ENCODE results near the gene PLXDC2. TPM values are rescaled to one million over a fixed set of nuclear protein-coding genes. Genes with fewer than 3 reads are reported as not detected.

The PLXDC2 gene
- total and polyA plus RNA-seq, 2 donors from 2014 or later = 11.9 to 42.1 TPM

DNA sequence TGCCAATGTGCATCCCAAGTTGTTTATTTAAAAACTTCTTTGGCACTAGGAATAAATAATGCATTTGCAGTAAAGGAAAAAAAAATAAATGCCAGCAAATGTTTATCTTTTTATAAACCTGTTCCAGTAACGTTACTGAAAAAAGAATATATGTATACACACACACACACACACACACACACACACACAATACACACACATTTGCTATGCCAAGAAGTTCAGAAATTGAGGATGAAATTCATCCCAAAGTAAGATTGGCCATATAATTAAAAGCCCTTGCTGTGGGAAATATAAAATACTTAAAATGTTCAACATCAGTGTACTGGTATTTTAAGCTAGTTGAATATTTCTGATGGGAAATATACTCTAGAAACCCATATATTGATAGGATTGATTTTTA is 2.6 kb downstream of the PLXDC2 start:
- H3K27ac ChIP-seq (ENCODE audit: low read depth in 2 of 2, low read length in 2 of 2) = no peak overlapping the region
- intact Hi-C loops (cut with DNase I) = no loop called here
- TF ChIP-seq, protein P1, sequence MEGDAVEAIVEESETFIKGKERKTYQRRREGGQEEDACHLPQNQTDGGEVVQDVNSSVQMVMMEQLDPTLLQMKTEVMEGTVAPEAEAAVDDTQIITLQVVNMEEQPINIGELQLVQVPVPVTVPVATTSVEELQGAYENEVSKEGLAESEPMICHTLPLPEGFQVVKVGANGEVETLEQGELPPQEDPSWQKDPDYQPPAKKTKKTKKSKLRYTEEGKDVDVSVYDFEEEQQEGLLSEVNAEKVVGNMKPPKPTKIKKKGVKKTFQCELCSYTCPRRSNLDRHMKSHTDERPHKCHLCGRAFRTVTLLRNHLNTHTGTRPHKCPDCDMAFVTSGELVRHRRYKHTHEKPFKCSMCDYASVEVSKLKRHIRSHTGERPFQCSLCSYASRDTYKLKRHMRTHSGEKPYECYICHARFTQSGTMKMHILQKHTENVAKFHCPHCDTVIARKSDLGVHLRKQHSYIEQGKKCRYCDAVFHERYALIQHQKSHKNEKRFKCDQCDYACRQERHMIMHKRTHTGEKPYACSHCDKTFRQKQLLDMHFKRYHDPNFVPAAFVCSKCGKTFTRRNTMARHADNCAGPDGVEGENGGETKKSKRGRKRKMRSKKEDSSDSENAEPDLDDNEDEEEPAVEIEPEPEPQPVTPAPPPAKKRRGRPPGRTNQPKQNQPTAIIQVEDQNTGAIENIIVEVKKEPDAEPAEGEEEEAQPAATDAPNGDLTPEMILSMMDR (IDR thresholded peaks at IDR 0.05; ENCODE audit: borderline replicate concordance, extremely low read depth, insufficient read depth) = no peak
- H3K9me3 ChIP-seq (ENCODE audit: control insufficient read depth in 2 of 3, insufficient read depth in 1 of 3, low read length in 3 of 3) = no peaks in the 10 kb centered on the region
- H3K4me3 ChIP-seq (ENCODE audit: low read length in 3 of 3) = peak overlapping the region; percentile 94 to 98 (median 96)
- H3K27me3 ChIP-seq (ENCODE audit: control insufficient read depth, insufficient read depth, low read length) = no peaks in the 10 kb centered on the region
- H3K36me3 ChIP-seq (ENCODE audit: control insufficient read depth in 2 of 3, insufficient read depth in 3 of 3, low read length in 3 of 3) = no peaks in the 10 kb centered on the region
- DNase-seq (no peak), FAIRE-seq (no peak)
- H3K9ac ChIP-seq (ENCODE audit: low read length in 3 of 3) = peak overlapping the region in 2 of 3 donors; percentile 11 to 57
- peaks cover 0 to 2% (median 2%) of the 10 kb centered on the region in 3 donors for H3K4me1 ChIP-seq (ENCODE audit: control insufficient read depth in 2 of 3, insufficient read depth in 2 of 3, low read depth in 1 of 3, low read length in 3 of 3)

DNA sequence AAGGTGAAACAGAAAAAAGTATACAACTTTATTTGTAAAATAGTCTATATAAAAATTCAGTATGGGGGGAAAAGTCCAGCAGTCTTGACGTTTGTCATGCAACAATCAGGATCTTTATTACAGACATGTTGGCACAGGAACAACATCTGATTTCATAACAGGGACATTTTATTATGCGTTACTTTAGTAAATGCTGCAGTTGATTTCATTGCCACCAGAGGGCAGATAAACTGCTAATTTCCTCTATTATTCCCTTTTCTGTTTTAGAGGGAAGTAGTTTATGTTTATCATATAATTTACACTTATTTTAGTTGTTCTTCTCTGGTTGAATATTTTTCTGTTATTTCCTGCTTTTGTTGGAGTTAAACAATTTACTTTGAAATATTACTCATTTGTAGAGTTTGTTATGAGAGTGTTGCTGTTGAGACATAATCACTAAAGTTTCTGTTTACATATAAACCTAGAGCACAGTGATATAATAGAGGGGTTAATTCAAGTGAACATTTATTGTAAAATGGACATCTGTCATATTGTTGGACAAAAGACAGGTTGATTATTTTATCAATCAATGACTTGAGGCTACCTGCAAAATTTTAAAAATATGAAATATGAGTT is 3.3 kb downstream of the PLXDC2 start:
- H3K27ac ChIP-seq (ENCODE audit: low read depth in 2 of 2, low read length in 2 of 2) = no peak overlapping the region

DNA sequence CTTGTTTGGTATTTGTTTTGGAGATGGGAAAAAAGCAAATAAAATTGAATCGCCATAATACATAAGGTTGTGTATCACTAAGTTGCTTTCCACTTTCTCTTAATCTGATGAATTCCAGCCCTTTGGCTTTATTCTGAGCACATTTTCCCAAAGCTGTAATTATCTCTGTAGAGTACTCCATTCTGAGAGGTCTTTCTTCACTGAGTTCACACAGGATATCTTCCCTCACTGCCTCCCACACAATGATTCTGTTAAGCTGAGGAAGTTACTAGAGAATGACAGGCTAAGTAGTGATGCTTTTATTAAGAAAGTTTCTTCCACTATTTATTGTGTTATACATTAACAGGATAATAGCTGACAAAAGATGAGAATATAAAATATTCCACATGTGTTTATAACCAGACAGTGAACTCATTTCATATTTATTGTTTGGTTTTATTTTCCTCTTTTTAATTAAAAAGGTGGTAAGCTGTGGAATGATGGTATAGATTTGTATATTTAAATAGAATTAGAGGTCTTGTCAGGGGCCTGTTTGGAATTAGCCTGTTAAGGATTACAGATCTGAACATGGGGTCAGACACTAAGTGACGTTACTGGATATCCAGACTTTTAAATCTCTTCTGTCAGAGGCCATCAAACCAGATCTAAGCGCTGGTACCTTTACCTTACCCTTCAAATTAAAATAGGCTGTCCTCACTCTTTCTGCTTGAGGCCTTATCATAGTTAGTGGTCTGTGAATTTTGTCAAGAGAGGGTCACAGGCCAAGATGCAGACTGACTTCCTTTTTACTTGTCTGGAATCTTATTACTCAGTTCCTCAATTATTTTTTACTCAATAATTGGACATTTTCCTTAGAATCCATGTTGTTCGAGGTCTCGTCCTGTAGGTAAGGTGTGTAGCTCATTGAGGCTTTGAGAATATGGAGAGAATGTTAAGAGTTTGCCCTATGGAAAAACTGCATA is 8.4 kb downstream of the PLXDC2 start:
- Histone ChIP-seq H3K4me1 (ENCODE audit: control insufficient read depth in 2 of 3, insufficient read depth in 2 of 3, low read depth in 1 of 3, low read length in 3 of 3) (peaks cover 0 to 16% (median 13%) of the 10 kb centered on the region in 3 donors), H3K9me3 (ENCODE audit: control insufficient read depth in 2 of 3, insufficient read depth in 1 of 3, low read length in 3 of 3) (no peaks in the 10 kb centered on the region), H3K4me3 (ENCODE audit: low read length in 3 of 3) (no peak overlapping the region), H3K36me3 (ENCODE audit: control insufficient read depth in 2 of 3, insufficient read depth in 3 of 3, low read length in 3 of 3) (no peaks in the 10 kb centered on the region), H3K27ac (ENCODE audit: low read depth in 2 of 2, low read length in 2 of 2) (peak overlapping the region in 1 of 2 donors; percentile 19), H3K9ac (ENCODE audit: low read length in 3 of 3) (no peak overlapping the region), H3K27me3 (ENCODE audit: control insufficient read depth, insufficient read depth, low read length) (no peaks in the 10 kb centered on the region)
- FAIRE-seq (no peak), DNase-seq (peak in 1 of 5 donors; percentile 66)
- intact Hi-C loops (cut with DNase I) = no loop called here
- TF ChIP-seq, protein P1 (IDR thresholded peaks at IDR 0.05; ENCODE audit: borderline replicate concordance, extremely low read depth, insufficient read depth) = no peak

More for the DNA sequence above, 3.3 kb downstream of the PLXDC2 start:
- FAIRE-seq (peak; percentile 98), DNase-seq (peak in 2 of 5 donors; percentile 65 to 78)
- no peaks in the 10 kb centered on the region for H3K9me3 ChIP-seq (ENCODE audit: control insufficient read depth in 2 of 3, insufficient read depth in 1 of 3, low read length in 3 of 3)
- peak overlapping the region in 1 of 3 donors; percentile 73 for H3K9ac ChIP-seq (ENCODE audit: low read length in 3 of 3)
- peaks cover 0 to 2% (median 2%) of the 10 kb centered on the region in 3 donors for H3K4me1 ChIP-seq (ENCODE audit: control insufficient read depth in 2 of 3, insufficient read depth in 2 of 3, low read depth in 1 of 3, low read length in 3 of 3)
- TF ChIP-seq, protein P1 (IDR thresholded peaks at IDR 0.05; ENCODE audit: borderline replicate concordance, extremely low read depth, insufficient read depth) = peak; percentile 73
- H3K36me3 ChIP-seq (ENCODE audit: control insufficient read depth in 2 of 3, insufficient read depth in 3 of 3, low read length in 3 of 3) = no peaks in the 10 kb centered on the region
- intact Hi-C loops (cut with DNase I) = no loop called here
- H3K4me3 ChIP-seq (ENCODE audit: low read length in 3 of 3) = peak overlapping the region in 2 of 3 donors; percentile 37 to 98
- H3K27me3 ChIP-seq (ENCODE audit: control insufficient read depth, insufficient read depth, low read length) = no peaks in the 10 kb centered on the region

All from kidney (tissue), 14 donors.